Measurements from ENCODE around the gene PTPRB. TPM values are rescaled to one million over a fixed set of nuclear protein-coding genes. Genes with fewer than 3 reads are reported as not detected.
A peak's percentile ranks its signal among the peaks of the same experiment; 100 is the strongest.

Gene PTPRB
- total RNA-seq, 1 experiment from 2014 or later: 0.17 TPM

DNA sequence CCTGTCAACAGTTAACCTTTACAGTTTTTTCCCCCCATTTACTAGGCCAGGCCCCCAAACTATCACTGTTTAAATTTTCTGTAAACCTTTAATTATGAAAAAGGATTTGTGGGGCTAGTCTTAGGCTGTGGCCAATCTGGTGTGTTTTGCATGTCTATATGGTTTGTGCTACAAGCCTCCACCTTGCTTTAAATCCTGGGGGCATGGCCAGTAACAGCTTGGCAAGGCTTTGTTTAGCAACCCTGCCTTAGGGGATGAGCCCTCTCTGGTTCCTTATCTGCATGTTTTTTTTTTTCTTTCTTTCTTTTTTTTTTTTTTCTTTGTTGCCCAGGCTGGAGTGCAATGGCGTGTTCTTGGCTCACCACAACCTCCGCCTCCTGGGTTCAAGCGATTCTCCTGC is 168.5 kb downstream of the PTPRB start:
- ChIA-PET POLR2A (no interaction called here), CTCF (no interaction called here), RAD21 (ENCODE audit: low non-redundant PET in 1 of 2, low total read pairs in 2 of 2, uncharacterized antibody in 2 of 2, unreplicated experiment in 2 of 2) (no interaction called here)
- intact Hi-C loops (cut with micrococcal nuclease): no loop called here
- Histone ChIP-seq H3K9ac (ENCODE audit: low read length) (peak overlapping the region; percentile 70), H2AFZ (ENCODE audit: low read depth, low read length, poor library complexity, severe bottlenecking) (no peak overlapping the region), H3K27me3 (ENCODE audit: insufficient read depth, low read length) (no peaks in the 10 kb centered on the region), H3K4me3 (replicated peaks in 1 of 2; ENCODE audit: low read depth in 1 of 2, low read length in 2 of 2) (peak overlapping the region; percentile 81 to 95), H3K9me2 (ENCODE audit: insufficient read depth) (no peaks in the 10 kb centered on the region), H3K27ac (ENCODE audit: low read depth, low read length) (peak overlapping the region; percentile 46), H3K4me2 (ENCODE audit: low read length) (peak overlapping the region; percentile 88), H3K79me2 (ENCODE audit: insufficient read depth, low read length) (peaks cover 36% of the 10 kb centered on the region), H3K4me1 (ENCODE audit: control insufficient read depth in 1 of 2, insufficient read depth in 2 of 2, low read length in 2 of 2) (peaks cover 0 to 14% of the 10 kb centered on the region in 2 experiments; a peak in 3 of 4 replicates), H3K36me3 (ENCODE audit: control insufficient read depth in 1 of 2, insufficient read depth in 2 of 2, low read length in 2 of 2) (no peaks in the 10 kb centered on the region), H3K9me3 (ENCODE audit: control insufficient read depth in 1 of 2, insufficient read depth in 1 of 2, low read depth in 1 of 2, low read length in 2 of 2) (peaks cover 5% of the 10 kb centered on the region in 2 experiments; a peak in 3 of 4 replicates), H4K20me1 (ENCODE audit: insufficient read depth) (no peaks in the 10 kb centered on the region)
- DNase-seq (ENCODE audit: low read depth, low spot score) (no peak), ATAC-seq (peak; percentile 8; the same call in 1 of the 2 replicates)
- BruUV-seq (replicated peaks): no TSS peak
- no peak for TF ChIP-seq JUND (IDR thresholded peaks at IDR 0.05)
- no peak for TF ChIP-seq ZNF274 (IDR thresholded peaks at IDR 0.05; ENCODE audit: low read depth, low read length)
- no peak for TF ChIP-seq SRF (IDR thresholded peaks at IDR 0.05; ENCODE audit: low read depth)
- TF ChIP-seq TCF7L2 (IDR thresholded peaks at IDR 0.05; ENCODE audit: borderline replicate concordance, extremely low read depth, insufficient read depth, insufficient read length): no peak
- TF ChIP-seq, protein P1, sequence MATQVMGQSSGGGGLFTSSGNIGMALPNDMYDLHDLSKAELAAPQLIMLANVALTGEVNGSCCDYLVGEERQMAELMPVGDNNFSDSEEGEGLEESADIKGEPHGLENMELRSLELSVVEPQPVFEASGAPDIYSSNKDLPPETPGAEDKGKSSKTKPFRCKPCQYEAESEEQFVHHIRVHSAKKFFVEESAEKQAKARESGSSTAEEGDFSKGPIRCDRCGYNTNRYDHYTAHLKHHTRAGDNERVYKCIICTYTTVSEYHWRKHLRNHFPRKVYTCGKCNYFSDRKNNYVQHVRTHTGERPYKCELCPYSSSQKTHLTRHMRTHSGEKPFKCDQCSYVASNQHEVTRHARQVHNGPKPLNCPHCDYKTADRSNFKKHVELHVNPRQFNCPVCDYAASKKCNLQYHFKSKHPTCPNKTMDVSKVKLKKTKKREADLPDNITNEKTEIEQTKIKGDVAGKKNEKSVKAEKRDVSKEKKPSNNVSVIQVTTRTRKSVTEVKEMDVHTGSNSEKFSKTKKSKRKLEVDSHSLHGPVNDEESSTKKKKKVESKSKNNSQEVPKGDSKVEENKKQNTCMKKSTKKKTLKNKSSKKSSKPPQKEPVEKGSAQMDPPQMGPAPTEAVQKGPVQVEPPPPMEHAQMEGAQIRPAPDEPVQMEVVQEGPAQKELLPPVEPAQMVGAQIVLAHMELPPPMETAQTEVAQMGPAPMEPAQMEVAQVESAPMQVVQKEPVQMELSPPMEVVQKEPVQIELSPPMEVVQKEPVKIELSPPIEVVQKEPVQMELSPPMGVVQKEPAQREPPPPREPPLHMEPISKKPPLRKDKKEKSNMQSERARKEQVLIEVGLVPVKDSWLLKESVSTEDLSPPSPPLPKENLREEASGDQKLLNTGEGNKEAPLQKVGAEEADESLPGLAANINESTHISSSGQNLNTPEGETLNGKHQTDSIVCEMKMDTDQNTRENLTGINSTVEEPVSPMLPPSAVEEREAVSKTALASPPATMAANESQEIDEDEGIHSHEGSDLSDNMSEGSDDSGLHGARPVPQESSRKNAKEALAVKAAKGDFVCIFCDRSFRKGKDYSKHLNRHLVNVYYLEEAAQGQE (IDR thresholded peaks at IDR 0.05; ENCODE audit: low read depth): no peak
- no peak for TF ChIP-seq CBX3 (IDR thresholded peaks at IDR 0.05; ENCODE audit: low read depth)
- TF ChIP-seq, protein P2, sequence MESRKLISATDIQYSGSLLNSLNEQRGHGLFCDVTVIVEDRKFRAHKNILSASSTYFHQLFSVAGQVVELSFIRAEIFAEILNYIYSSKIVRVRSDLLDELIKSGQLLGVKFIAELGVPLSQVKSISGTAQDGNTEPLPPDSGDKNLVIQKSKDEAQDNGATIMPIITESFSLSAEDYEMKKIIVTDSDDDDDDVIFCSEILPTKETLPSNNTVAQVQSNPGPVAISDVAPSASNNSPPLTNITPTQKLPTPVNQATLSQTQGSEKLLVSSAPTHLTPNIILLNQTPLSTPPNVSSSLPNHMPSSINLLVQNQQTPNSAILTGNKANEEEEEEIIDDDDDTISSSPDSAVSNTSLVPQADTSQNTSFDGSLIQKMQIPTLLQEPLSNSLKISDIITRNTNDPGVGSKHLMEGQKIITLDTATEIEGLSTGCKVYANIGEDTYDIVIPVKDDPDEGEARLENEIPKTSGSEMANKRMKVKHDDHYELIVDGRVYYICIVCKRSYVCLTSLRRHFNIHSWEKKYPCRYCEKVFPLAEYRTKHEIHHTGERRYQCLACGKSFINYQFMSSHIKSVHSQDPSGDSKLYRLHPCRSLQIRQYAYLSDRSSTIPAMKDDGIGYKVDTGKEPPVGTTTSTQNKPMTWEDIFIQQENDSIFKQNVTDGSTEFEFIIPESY (IDR thresholded peaks at IDR 0.05; ENCODE audit: extremely low read depth, insufficient replicate concordance, low read length): no peak
- TF ChIP-seq EZH2 (IDR thresholded peaks at IDR 0.05): no peak
- no peak for TF ChIP-seq SIN3A (IDR thresholded peaks at IDR 0.05; ENCODE audit: low read depth)
- TF ChIP-seq ELF1 (IDR thresholded peaks at IDR 0.05; ENCODE audit: borderline replicate concordance, low read depth): no peak
- TF ChIP-seq, protein P3, sequence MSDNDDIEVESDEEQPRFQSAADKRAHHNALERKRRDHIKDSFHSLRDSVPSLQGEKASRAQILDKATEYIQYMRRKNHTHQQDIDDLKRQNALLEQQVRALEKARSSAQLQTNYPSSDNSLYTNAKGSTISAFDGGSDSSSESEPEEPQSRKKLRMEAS (IDR thresholded peaks at IDR 0.05): no peak
- TF ChIP-seq CEBPB (IDR thresholded peaks at IDR 0.05; ENCODE audit: low read depth): no peak
- no peak for TF ChIP-seq CTCF (IDR thresholded peaks at IDR 0.05 in 2 of 3, conservative IDR thresholded peaks at IDR 0.05 in 1 of 3; ENCODE audit: borderline replicate concordance in 1 of 3, insufficient read depth in 1 of 3, low read depth in 2 of 3, low read length in 2 of 3)
- no peak for TF ChIP-seq POLR2A (IDR thresholded peaks at IDR 0.05; ENCODE audit: borderline replicate concordance, extremely low read depth, insufficient read depth, insufficient read length)
- TF ChIP-seq RAD21 (IDR thresholded peaks at IDR 0.05; ENCODE audit: low read depth): no peak
